ENCODE measurements around the gene ANXA6.
"Not testable (repeated sequence)": the region's sequence is repeated elsewhere in the genome, so short reads cannot be mapped to it uniquely, and the experiment has no call there.

ANXA6 gene

DNA sequence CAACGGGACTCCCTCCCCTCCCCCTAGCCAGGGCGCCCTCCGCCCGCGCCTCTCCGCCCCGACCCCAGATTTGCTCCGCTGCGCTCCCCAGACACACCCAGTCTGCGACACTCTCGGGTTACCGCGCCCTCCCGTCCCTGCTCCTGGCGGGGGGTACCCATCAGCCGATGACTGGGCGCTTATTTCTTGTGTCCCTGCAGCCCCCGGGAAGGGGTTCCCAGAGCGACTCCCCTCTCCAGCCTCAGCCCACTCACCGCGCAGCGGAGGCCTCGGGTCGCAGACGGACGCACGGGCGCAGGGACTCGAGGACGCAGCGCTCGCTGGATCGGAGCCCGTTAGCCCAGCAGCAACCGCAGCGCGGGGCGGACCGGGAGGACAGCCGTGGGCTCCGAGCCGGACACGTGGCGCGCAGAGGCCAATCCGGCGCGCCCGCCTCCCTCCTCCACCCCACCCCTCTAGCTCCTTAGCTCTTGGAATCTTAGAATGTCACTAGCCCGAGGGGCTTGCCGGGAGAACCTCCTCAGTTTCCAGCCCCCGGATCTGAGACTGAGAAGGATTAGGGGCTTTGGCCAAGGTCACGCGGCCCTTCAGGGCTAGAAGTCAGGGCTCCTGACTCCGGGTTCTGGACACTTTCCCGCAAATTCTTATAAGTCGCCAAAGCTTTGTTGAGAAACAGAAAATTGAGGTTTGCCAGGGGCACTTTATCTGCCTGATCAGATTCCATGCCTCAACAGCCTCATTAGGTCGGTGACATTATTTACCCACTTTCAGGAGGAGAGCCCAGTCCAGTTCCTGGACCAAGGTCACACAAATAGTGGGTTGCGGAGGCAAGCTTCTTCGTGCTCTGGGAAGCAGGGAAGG, at the start of gene ANXA6:
Gene ANXA6, minus strand, starts transcription at position 354 of the 861 bp plus-strand sequence. CDS start 9,878 bp downstream, outside the sequence.
- peak; percentile 64 for DNase-seq (ENCODE audit: low read depth)

DNA sequence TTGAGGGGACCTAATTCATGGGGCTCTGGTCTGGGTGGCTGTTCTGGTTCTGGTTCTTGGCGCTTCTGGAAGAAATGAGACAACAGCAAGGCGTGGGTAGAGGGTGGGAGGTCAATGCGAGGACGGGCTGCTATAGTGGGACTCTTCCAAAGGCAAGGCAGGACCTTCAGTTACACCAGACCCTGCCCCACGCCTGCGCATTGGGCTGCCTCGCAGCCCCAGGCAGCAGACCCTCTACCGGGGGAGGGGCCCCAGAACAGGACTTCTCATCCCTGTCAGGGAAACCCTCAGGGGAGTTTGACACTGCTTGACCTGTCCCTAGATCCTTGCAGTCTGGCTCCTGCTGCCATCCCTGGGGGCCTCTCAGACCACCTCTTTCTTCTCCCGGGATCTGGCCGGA, 47.8 kb upstream of the ANXA6 start:
- DNase-seq (ENCODE audit: low read depth) = no peak

DNA sequence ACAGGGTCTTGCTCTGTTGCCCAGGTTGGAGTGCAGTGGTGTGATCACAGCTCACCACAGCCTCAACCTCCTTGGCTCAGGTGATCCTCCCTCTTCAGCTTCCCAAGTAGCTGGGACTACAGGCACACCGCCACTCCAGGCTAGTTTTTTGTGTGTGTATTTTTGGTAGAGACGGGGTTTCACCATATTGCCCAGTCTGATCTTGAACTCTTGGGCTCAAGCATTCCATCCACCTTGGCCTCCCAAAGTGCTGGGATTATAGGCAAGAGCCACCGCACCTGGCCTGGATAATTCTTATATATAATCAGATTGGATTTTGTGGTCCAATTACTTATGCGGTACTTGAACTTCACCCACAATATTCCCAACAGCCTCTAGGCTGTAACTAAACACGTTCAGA, 46.5 kb upstream of the ANXA6 start:
- DNase-seq (ENCODE audit: low read depth) = no peak

DNA sequence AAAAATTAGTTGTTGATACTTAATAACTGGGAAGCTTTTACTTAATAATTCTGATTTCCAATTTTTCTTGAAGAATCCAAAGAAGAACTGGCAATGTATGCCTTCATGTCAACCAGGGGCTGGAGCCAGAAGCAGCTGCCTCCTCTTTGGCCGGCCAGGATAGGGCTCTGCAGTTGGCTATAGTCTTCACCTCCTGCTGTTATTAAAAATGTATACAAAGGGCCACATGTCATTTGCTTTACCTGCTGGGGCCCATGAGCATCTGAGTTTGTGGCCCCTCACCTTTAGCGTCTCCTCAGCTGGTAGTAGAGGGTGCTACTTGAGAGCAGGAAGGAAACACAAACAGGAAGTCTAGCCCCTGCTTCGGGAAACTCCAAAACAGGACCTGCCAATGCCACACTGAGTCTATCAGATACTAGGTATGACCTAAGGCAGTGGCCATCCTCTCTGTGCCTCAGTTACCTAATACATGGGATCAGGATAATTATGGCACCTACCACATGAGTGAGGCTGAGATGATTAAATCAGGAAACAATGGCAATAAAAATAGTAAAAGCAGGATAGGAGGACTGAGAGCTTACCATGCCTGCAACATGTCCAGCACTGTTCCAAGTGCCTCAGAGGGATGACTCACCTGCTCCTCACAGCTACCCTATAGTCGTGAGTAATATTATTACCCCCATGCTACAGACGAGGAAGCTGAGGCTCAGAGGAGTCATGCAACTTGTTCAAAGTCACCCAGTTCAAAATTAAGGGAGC, 45.0 kb upstream of the ANXA6 start:
- peak; percentile 65 for DNase-seq (ENCODE audit: low read depth)

DNA sequence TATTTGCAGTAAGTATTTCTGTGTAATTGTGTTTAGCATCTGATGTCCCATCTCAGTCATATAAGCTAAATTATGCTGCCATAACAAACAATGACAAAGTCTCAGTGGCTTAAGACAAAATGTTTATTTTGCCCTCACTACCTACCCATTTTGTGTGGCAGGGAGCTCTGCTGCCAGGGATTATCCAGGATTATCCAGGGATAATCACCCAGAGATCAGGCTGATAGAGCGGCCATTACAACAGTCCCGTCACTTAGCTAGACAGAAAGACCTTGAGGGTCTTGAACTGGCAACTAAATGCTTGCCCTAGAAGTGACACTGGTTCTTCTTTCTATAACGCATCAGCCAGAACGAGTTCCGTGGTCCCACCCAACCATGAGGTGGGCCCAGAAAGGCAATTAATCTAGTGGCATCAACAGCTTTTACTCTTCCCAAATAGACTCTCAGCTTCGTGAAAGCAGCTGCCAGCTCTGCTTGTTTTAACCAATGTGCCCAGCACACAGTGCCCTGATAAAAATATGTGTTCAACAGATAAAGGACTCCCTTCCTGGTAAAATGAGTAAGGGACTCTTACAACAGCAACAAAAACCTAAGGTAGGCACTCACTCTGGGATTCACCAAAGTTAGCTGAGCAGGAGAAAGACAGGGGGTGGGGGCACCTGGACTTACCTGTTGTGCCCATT, 43.5 kb upstream of the ANXA6 start:
- no peak for DNase-seq (ENCODE audit: low read depth)

DNA sequence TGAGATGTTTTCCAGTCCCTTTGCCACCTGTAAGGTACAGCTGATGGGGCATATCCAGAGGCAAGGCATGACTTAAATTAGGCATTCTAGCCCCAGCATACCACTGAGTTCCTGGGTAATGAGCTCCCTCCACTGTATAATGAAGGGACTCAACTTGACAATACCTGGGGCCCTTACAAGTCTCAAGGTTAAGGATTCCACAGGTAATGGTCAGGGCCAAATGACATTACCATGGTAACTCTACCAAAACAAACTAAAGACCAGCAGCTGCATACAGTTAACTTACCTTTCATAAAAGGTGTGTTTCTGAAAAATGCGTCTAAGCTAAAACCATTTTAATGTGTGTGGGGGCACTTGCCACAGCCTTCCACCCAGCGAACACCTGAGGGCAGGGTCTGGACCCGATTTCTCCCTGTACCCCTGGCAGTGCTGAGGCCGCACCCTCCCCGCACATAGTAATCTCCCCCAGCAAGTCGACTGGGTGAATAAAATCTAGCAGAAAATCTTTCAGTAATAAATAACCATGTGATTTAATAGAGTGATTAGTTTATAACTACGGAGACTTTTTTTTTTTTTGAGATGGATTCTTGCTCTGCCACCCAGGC, 42.1 kb upstream of the ANXA6 start:
- DNase-seq (ENCODE audit: low read depth) = no peak

DNA sequence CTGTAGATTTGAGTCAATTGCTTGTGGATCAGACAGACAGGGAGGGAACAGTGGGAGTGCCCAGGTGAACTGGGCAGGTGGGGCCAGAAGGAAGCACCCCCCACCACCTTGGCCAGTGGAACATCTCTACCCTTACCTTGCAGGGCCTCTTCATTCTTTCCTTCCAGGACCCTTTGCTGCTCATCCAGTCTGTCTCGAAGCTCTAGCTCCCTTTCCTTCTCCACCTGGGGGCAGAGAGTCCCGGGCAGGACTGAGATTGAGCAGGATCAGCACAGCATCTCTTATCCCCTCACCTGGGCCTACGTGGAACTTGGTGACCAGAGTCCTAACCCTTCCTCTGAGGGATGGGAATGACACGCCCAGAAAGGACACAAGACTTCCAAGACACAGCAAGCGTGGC, 41.3 kb upstream of the ANXA6 start:
- no peak for DNase-seq (ENCODE audit: low read depth)

DNA sequence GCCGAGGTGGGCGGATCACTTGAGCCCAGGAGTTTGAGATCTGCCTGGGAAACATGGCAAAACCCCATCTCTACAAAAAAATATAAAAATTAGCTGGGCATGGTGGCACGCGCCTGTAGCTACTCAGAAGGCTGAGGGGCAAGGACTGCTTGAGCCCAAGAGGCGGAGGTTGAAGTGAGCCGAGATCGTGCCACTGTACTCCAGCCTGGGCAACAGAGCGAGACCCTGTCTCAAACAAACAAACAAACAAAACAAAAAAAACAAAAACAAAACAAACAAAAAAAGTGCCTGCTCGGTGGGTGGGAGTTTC, 39.7 kb upstream of the ANXA6 start:
- DNase-seq (ENCODE audit: low read depth) = not testable (repeated sequence)

DNA sequence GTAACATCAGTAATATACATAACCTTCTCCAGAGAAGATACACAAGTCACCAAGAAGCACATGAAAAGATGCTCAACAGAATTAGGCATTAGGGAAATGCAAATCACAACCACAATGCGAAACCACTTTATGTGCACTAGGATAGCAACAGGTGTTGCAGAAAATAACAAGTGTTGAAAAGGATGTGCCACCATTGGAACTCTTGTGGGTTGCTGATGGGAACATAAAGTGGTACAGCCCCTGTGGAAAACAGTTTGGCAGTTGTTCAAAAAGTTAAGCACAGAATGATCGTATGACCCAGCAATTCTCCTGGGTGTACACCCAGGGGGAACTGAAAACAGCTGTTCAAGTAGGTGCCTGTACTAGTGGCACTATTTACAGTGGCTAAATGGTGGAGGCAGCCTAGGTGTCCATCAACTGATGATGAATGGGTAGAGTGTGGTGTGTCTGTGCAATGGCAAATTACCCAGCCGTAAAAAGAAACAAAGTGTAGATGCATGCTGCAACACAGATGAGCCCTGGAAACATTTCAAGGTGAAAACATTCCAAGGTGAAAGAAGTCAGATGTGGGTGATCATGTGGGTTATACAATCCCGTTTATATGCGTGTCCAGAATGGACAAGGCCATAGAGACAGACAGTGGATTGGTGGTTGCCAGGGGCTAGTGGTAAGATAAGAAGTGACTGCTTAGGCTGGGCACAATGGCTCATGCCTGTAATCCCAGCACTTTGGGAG, 39.1 kb upstream of the ANXA6 start:
- DNase-seq (ENCODE audit: low read depth) = no peak

DNA sequence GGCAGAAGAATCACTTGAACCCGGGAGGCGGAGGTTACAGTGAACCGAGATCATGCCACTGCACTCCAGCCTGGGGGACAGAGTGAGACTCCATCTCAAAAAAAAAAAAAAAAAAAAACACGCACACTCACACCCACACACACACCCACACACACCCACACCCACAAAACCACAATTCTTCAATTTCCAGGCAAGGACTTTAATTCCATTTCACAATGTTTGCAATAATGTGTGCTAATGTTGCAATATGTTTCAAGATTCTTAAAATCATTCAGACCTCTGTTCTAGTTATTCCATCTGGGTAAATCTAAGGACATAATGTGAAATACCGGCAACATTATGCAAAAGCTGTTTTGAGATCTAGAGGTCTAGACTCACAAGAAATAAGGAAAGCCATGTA, 38.0 kb upstream of the ANXA6 start:
- peak; percentile 72 for DNase-seq (ENCODE audit: low read depth)

DNA sequence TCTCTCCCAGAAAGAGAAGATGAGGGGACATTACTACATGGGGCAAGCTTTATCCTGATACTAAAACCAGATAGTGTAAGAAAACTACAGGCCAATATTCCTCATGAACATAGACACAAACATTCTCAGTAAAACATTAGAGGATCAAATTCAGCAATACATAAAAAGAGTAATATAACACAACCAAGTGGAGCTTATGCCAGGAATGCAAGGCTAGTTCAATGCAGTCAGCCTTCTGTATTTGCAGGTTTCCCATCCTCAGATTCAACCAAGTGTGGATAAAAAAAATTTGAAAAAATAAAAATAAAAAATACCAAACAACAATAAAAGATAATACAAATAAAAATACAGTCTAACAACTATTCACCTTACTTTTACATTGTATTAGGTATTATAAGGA, 35.0 kb upstream of the ANXA6 start:
- no peak for DNase-seq (ENCODE audit: low read depth)

DNA sequence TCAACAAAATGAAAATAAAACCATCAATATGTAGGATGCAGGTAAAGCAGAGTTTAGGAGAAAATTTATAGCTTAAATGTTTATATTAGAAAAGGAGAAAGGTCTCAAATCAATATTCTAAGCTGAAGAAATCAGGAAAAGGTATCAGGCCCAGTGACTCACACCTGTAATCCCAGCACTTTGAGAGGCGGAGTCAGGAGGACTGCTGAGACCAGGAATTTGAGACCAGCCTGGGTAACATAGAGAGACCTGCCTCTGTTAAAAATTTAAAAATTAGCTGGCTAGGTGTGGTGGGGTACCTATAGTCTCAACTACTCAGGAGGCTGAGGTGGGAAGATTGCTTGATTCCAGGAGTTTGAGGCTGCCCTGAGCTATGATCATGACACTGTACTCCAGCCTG, 34.1 kb upstream of the ANXA6 start:
- DNase-seq (ENCODE audit: low read depth) = no peak

DNA sequence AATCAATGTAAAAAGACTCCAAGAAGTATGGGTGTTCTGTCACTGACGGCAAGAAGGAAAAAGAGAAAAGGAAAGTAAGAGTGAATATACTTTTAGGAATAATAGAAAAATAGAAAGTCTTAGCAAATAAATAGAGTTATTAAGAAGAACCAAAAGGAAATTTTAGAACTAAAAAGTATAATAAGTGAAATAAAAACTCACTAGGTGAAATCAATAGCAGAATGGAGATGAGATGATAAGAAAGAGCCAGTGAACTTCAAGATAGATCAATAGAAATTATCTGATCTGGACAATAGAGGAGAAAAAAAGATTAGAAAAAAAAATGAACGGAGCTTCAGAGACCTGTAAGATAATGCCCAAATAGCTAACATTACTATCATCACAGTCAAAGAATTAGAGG, 31.6 kb upstream of the ANXA6 start:
- DNase-seq (ENCODE audit: low read depth) = no peak

DNA sequence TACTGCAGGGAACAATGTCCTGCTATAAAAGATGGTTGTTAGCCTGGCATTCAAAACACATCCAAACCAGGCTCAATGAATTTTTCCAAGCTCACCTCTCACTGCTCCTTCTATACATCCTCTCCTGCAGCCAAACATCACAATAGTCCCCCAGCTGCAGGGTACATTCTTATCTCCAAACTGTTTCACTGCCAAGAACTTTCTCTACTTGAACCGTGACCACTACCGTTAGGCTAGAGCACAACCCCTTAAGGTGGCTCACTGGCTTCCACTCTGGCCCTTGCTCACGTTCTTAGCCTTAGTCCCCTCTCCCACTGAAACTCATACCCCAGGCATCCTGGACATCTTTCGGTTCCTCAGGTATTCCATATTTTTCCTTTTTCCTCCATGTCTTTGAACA, 29.0 kb upstream of the ANXA6 start:
- no peak for DNase-seq (ENCODE audit: low read depth)

DNA sequence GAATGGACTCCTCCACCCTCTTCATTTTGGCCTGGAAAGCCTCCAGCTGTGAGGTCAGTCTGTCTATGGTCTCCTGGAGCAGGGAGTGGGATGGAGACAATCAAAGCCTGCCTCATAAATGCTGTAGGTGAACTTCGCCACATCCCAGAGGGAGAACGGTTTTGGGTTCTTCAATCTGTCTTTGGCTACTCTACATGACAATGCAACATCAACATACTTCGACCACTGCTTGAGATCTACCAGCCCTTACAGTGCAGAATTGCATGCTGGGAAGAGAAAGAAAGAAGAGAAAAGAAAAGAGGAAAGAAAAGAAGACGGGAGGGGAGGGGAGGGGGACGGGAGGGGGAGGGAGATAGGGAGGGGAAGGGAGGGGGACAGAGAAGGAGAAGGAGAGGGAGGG, 28.5 kb upstream of the ANXA6 start:
- DNase-seq (ENCODE audit: low read depth) = no peak

DNA sequence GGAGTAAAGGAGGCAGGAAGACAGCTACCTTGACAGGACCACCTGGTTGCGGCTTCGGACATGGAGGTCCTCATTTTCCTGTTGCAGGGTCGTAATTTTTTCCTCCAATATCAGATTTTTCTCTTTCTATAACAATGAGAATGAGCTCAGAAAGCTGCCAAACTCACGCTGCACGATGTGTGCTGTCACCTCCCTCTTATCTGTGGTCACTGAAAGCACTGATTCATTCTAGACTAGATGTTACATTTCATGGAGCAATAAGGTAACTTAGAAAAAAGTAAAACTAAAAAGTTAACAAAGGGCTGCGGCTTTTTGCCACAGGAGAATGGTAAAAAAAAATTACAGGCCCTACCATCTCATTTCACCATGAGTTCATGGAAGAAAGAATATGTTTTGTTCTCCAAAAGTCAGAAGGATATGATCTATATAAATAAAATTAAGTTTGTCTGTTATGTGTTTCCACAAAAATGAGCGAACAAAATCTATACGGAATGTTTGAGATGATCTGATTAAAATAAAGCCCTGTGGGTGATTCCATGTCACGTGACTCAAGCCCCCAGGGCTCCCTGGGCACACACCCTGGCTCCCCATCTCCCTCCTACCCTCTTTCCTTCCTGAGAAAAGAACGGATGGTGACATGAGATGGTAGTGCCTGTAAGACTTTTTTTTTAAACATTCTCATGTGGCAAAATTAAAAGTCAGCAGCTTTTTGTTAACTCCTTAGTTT, 26.9 kb upstream of the ANXA6 start:
- no peak for DNase-seq (ENCODE audit: low read depth)

DNA sequence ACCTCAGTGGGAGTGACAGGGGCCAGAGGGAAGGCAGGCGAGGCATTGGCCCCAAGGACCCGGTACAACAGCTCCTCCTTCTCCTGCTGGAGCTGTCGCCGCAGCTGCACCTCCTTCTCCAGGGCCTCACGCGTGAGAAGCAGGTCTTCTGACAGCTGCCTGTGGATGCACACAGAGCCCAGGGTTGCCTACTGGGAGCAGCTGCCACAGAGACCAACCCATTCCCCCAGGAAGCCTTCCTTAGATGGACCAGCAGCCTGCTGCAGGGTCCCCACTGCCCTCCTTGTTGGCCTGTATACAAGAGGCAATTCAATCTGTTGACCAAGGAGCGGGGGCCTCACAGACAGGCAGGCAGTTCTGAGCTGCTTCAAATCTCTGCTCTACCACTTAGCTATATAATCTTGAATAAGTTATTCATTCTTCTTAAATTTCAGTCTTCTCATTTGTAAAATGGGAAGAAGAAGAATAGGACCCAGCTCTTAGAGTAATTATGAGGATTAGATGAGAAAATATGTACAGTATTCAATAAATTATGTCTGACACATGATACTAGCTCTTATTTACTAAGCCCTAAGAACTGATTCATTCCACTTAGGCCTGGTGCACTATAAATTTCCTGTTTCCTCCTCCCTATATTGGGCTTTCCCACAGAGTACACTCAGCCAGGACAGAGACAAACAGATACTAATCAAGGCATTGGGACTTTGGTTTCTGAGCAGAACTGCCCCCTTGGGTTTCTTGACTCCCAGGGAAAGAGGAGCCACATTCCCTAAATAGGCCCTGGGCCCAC, 26.1 kb upstream of the ANXA6 start:
- peak; percentile 18 for DNase-seq (ENCODE audit: low read depth)

DNA sequence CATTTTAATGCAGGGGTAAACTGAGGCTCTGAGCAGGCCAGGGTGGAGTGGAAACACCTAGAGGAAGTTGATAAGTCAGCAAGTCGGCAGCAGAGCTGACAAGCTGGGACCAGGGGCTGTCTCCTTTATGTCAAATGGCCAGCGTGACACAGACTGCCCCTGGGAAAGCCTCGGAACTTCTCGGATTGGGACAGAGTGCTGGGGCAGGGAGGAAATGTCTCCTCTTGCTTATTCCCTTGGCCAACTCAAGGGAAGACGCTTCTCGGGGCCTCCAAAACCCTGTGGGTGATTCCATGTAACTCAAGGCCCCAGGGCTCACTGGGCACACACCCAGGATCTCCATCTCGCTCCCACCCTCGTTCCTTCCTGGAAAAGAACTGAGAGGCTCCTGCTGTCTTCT, 25.4 kb upstream of the ANXA6 start:
- DNase-seq (ENCODE audit: low read depth) = no peak

DNA sequence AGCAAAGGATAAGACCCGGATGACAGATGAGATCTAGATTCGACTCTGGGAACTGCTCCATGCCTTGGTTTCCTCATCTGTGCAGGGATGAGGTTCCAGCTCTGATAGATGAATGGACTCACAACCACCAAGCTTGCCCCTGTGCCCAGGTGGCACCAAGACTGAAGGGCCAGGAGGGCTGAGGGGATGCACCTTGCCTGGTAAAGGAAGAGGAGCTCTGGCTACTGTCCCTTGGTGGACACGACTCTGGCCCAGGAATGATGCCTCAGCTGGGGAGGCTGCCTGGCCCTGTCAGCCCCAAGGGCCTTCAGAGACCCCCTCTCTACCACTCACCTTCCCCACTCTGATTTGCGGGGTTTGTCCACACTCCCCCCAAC, 24.9 kb upstream of the ANXA6 start:
- no peak for DNase-seq (ENCODE audit: low read depth)

DNA sequence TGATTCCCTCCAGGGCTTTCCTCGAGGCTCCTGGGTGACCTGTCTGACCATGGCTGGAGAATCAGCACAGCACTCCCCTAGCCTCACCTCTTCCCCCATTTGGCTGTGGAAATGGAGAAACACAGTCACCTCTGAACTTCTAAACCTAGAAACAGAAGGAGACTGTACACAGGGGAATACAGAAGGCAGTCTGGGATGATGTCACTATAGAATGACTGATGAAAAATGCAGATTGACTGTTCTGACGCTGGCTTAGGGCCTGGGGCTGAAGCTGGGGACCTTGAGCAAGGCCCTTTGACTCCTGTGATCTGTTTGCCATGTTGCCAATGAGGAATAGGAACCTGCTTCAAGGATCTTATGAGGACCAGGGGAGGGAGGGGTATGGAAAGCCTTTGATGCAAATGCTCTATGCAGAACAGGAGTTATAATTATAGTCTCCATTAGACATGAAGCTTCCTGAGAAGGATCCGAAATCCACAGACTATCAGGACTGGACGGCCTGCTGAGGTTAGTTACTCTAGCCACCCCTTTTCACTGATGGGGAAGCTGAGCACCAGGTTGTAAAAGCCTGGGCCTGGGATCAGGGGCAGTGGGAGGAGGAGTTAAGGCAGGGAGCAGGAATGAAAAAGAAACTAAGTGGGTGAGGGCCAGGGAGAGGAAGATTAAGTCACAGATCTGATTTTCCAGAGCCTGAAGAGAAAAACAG, 24.4 kb upstream of the ANXA6 start:
- DNase-seq (ENCODE audit: low read depth) = no peak

Measured in stromal cell of bone marrow (primary cell).